GM12891 (cell line): Measurements from ENCODE around the gene RACGAP1.

Experiments used
- POLR2A ChIP-seq: IDR thresholded peaks from 2 replicates; pipeline ENCODE4 v1.6.1; 2011; ENCODE audit warnings: low read depth, low read length, control low read depth
- POLR2AphosphoS5 ChIP-seq: IDR thresholded peaks from 2 replicates; pipeline ENCODE4 v1.6.1; 2011; ENCODE audit warnings: low read depth, low read length, control low read depth
- POU2F2 ChIP-seq: IDR thresholded peaks from 2 replicates; pipeline ENCODE4 v1.6.1; 2011; ENCODE audit warnings: low read depth, mild to moderate bottlenecking, control low read depth, low read length, moderate library complexity
- SPI1 ChIP-seq: IDR thresholded peaks from 2 replicates; pipeline ENCODE4 v1.6.1; 2011; ENCODE audit warnings: low read depth, low read length, control low read depth

DNA sequence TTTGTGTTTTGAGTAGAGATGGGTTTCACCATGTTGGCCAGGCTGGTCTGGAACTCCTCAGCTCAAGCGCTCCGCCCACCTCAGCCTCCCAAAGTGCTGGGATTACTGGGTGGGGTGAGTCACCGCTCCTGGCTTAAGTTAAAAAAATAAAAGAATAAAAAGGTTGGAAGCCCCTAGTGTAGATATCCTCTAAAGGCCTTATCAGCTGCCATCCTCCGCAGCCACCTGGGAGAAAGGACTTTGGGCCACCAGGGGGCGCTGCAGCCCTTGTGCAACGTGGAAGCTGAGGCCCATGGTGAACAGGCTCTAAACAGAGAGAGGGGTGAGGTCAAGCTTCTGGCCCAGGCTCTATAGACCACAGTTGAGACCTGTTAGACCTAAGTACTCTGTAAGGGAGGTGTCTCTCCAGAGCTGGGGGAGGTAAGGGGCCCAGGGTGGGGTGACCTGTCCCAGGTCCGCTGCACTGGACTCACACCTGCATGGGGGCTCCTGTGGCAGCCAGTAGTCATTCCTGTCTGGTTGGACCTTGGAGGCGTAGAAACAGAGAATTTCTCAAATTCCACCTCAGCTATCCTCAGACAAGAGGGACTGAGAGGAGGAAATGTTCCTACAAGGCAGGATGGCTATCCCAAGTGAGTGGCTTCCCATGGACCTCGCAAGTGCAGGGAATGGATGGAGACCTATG, 14.0 kb upstream of the RACGAP1 start:
- TF ChIP-seq POLR2AphosphoS5 (no peak), POU2F2 (no peak), POLR2A (no peak), SPI1 (no peak)
